Stomach (tissue), 9 donors: ENCODE data around the gene DHRS9. TPM values are rescaled to one million over a fixed set of nuclear protein-coding genes. Genes with fewer than 3 reads are reported as not detected.

Source experiments
- DNase-seq, 2 donors: peaks; one replicate each; pipeline versions ENCODE4 v3.0.0 to v3.0.0-alpha.2; 2013 to 2019
- H3K27ac ChIP-seq, 5 donors: fragments of 200-600 bp in 4 of 5; sonication (generic) in 4 of 5; one replicate each; pipeline ENCODE4 v1.5.1; 2013 to 2019; ENCODE audit warnings: mild to moderate bottlenecking in 1 of 5, moderate library complexity in 1 of 5
- H3K27me3 ChIP-seq, 3 donors: fragments of 200-600 bp; sonication (generic); one replicate each; pipeline ENCODE4 v1.5.1; 2017 to 2019; ENCODE audit warnings: mixed run types in 1 of 3
- H3K36me3 ChIP-seq, 4 donors: fragments of 200-600 bp; sonication (generic); 1 replicate in 3 of 4; 2 replicates in 1 of 4; pipeline ENCODE4 v1.5.1; 2016 to 2019
- H3K4me1 ChIP-seq, 4 donors: fragments of 200-600 bp; sonication (generic); one replicate each; pipeline ENCODE4 v1.5.1; 2016 to 2019
- H3K4me3 ChIP-seq, 4 donors: fragments of 200-600 bp; sonication (generic) in 3 of 4; one replicate each; pipeline ENCODE4 v1.5.1; 2016 to 2019; ENCODE audit warnings: mild to moderate bottlenecking in 1 of 4
- H3K9me3 ChIP-seq, 4 donors: fragments of 200-600 bp; sonication (generic); one replicate each; pipeline ENCODE4 v1.5.1; 2016 to 2019
- CTCF ChIP-seq, 7 experiments: fragments of 450-650 bp in 4 of 7; fragments of 200-600 bp in 3 of 7; sonication (generic) in 3 of 7; IDR thresholded peaks; one replicate each; pipeline ENCODE4 v1.5.1; 2016 to 2019; ENCODE audit warnings: antibody characterized with exemption in 7 of 7, control low read depth in 2 of 7, mild to moderate bottlenecking in 1 of 7
- EP300 ChIP-seq: sonication (generic); formaldehyde crosslinking; IDR thresholded peaks from one replicate; pipeline ENCODE4 v1.6.1; 2017; ENCODE audit warnings: antibody characterized with exemption
- POLR2A ChIP-seq, 4 donors: fragments of 450-650 bp; IDR thresholded peaks; one replicate each; pipeline ENCODE4 v1.6.1; 2016; ENCODE audit warnings: antibody characterized with exemption in 4 of 4, control low read depth in 2 of 4, mild to moderate bottlenecking in 1 of 4, moderate library complexity in 1 of 4
- POLR2AphosphoS5 ChIP-seq, 3 donors: sonication (generic); formaldehyde crosslinking; IDR thresholded peaks; one replicate each; pipeline ENCODE4 v1.6.1; 2016; ENCODE audit warnings: antibody characterized with exemption in 3 of 3
- WGBS, 5 donors: extraction: QIAGEN DNeasy Blood & Tissue Kit in 3 of 5; methylation state at CpG; one replicate each; pipeline versions ENCODE4 v1.1.5 to v1.1.7; 2013 to 2018; 5-methylcytosine and 5-hydroxymethylcytosine counted together
- intact Hi-C: fragments of 100-400 bp; cut with DNase I; formaldehyde crosslinking; loops from one replicate; pipeline ENCODE4 v1.15.1; 2023; ENCODE audit warnings: low total_unique reads
- polyA plus RNA-seq, 3 donors: library from polyadenylated mRNA; stranded (reverse); fragments of 200-250 nt; gene quantifications; one replicate each; pipeline ENCODE4 v1.2.3, GENCODE V29; 2013
- total RNA-seq, 5 donors: library from RNA; depleted of rRNA; stranded (reverse); fragments of >200 nt; gene quantifications; one replicate each; pipeline versions ENCODE4 v1.1.0 to v1.2.3, GENCODE V29; 2014 to 2016
- donor health status: healthy with polysubstance abuse.
- donor health status: Bipolar disorder and iron deficiency.
- donor health status: healthy.

Gene DHRS9
- total and polyA plus RNA-seq, 8 donors: 1.3 to 19.3 (median 2.6) TPM; not detected in 1

DNA sequence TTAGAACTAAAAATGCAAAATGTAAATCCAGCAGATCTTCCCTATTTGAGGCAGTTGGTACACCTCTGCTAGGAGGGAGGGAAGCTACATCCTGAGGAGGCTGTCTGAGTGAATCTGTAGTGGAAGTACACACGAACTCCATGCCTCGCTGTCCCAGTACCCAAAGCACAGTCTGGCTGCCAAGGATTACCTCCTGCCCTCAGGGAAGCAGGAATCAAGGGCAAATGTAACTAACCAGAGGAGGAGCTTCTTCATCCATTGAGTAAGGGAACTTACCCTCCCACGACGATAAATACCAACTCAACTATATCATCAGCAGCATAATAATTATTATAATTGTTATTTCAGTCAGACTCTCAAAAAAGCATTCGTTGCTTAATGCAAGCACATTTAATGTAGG, 2.1 kb downstream of the DHRS9 start:
- peaks cover 0 to 11% (median 0%) of the 10 kb centered on the region in 4 donors for H3K4me1 ChIP-seq
- no peak overlapping the region for H3K4me3 ChIP-seq
- no peaks in the 10 kb centered on the region for H3K27me3 ChIP-seq
- H3K27ac ChIP-seq: peak overlapping the region in 1 of 5 donors; percentile 49
- 73 to 90% (median 86%) methylated on average over 5 of the region's 5 CpGs for WGBS, 5 donors
- no peak for DNase-seq
- intact Hi-C loops: no loop called here
- H3K9me3 ChIP-seq: no peaks in the 10 kb centered on the region
- H3K36me3 ChIP-seq: no peaks in the 10 kb centered on the region
- TF ChIP-seq EP300 (no peak), POLR2AphosphoS5 (IDR thresholded peaks at IDR 0.05) (no peak), CTCF (IDR thresholded peaks at IDR 0.05) (no peak), POLR2A (IDR thresholded peaks at IDR 0.05) (no peak)

DNA sequence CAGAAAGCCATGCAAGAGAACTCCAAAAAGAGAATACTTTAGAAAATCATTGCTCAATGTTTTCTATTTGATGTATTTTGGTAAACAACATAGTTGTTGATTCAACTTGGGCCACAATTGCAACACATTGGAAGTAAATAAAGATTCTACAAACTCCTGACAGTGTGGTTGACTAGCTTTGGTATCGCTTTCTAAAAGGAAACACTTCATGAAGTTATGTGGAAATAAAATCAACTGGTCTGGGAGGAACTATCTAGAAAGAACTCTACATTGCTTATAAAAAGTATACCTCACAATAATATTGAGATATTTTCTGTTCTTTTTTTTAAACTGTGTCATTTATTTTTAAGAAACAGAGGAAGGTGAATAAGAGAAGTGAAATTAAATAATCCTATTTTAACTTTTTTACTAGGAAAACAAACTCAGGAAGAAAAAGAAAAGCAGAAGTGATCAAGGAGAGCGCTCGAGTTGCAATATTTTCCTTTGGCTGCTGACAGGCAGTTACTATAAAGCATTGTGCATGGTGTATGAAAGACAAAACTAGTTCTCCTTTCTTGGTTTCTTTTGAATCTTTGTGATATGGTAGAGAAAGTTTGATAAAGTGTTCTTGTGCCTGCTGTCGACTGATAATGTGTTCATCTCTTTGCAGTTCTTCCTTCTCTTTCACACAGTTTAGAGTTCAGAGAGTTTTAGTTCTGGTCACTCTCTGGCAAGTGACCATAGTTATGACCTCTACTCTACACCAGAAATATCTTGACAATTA, 3.0 kb downstream of the DHRS9 start:
- no peaks in the 10 kb centered on the region for H3K27me3 ChIP-seq

DNA sequence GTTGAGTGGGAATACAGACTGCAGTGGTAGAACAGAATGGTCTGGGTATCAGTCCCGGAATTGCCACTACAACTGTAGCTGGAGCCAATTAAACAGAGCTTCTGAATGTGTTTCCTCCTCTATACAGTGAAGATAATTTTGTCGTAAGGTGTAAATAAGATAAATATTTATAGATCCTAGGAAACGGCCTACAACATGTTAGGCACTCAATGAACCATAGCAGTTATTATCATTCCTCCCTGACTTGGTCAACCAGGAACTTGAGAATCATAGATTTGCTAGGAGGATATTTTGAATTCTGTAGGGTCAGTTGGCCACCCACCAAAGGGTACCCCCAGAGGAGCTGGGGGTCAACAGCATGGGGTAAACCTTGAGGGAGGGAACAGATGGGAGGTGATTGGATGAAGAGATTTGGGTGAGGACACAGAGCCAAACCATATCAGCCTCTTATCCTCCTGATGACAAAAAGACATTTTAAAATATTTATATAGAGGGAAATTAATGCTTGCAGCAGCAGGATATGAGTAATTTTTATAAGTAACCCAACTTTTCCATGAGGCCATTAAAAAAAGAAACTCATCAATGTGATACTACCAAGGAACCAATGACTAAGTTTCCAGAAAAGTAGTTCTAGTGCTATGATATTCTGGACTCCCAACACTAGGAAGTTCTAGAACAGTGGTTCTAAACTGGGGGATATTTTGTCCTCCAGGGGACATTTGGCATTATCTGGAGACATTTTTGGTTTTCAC, 4.0 kb downstream of the DHRS9 start:
- H3K27ac ChIP-seq: peak overlapping the region in 1 of 5 donors; percentile 49
- DNase-seq: no peak
- WGBS, 5 donors: 73 to 85% (median 81%) methylated on average over 3 of the region's 3 CpGs
- no peaks in the 10 kb centered on the region for H3K27me3 ChIP-seq
- peaks cover 0 to 4% (median 0%) of the 10 kb centered on the region in 4 donors for H3K4me1 ChIP-seq
- no peaks in the 10 kb centered on the region for H3K9me3 ChIP-seq
- TF ChIP-seq EP300 (no peak), POLR2A (IDR thresholded peaks at IDR 0.05) (no peak)
- H3K36me3 ChIP-seq: no peaks in the 10 kb centered on the region
- intact Hi-C loops: no loop called here
- H3K4me3 ChIP-seq: no peak overlapping the region

More for the DNA sequence above, 3.0 kb downstream of the DHRS9 start:
- DNase-seq: no peak
- Histone ChIP-seq H3K36me3 (no peaks in the 10 kb centered on the region), H3K9me3 (no peaks in the 10 kb centered on the region), H3K4me3 (no peak overlapping the region), H3K27ac (peak overlapping the region in 1 of 5 donors; percentile 49), H3K4me1 (peaks cover 0 to 5% (median 0%) of the 10 kb centered on the region in 4 donors)
- intact Hi-C loops: no loop called here
- 65 to 76% (median 71%) methylated on average over 4 of the region's 4 CpGs for WGBS, 5 donors
- TF ChIP-seq POLR2AphosphoS5 (IDR thresholded peaks at IDR 0.05) (no peak), POLR2A (IDR thresholded peaks at IDR 0.05) (no peak), EP300 (no peak), CTCF (IDR thresholded peaks at IDR 0.05) (no peak)

DNA sequence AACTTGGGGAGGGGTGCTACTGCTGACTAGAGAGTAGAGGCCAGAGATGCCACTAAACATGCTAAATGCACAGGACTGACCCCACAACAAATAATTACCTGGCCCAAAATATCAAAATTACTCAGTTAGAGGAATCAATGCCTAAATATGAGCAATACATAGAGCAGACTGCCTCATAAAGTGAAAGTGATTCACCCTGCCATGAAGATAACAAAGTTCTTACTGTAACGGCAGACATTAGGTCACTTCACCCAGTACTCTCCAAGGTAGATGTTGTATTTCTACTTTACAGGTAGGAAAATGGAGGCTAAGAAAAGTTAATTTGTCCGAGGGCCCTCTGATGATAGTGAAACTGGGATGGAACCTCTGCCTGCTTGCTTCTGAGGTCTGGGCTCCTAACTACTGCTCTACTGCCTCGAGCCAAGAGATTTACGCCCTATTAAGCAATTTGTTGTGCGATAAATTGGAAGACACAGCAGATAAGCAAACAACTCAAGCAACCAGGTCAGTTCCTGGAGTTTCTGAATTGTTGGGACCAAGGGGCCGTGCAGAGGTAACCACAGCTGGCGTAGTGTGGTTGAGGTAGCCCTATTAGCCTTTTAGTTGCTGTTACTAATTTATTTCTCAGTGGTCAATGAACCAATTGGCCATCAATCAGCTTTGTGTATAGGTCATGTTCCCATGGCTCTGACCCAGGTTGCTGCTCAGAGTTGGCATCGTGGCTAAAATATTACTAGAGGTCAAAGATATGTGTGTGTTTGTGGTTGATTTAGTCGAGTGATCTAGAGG, 4.8 kb downstream of the DHRS9 start:
- no peaks in the 10 kb centered on the region for H3K36me3 ChIP-seq
- intact Hi-C loops: no loop called here
- peaks cover 0 to 4% (median 0%) of the 10 kb centered on the region in 4 donors for H3K4me1 ChIP-seq
- H3K9me3 ChIP-seq: no peaks in the 10 kb centered on the region
- H3K27me3 ChIP-seq: no peaks in the 10 kb centered on the region
- no peak for DNase-seq
- no peak overlapping the region for H3K27ac ChIP-seq
- no peak overlapping the region for H3K4me3 ChIP-seq
- WGBS, 5 donors: 75 to 78% (median 76%) methylated on average over 9 of the region's 9 CpGs
- TF ChIP-seq EP300 (no peak), CTCF (IDR thresholded peaks at IDR 0.05) (no peak), POLR2A (IDR thresholded peaks at IDR 0.05) (no peak), POLR2AphosphoS5 (IDR thresholded peaks at IDR 0.05) (no peak)
